DND-41 (cell line): ENCODE measurements around the gene MBOAT7.
"Not testable (repeated sequence)": the region's sequence is repeated elsewhere in the genome, so short reads cannot be mapped to it uniquely, and the experiment has no call there.

Experiments
- ATAC-seq: fragments of 200-7000 bp; cut with Tn5 transposase; 3 replicates; pipeline ENCODE4 v1.9.1; 2021; ENCODE audit warnings: low read depth; ENCODE audit not compliant: insufficient read depth
- DNase-seq: peaks from one replicate; pipeline ENCODE4 v3.0.0-alpha.2; 2020
- H2AFZ ChIP-seq: 2 replicates; pipeline ENCODE4 v1.6.0; 2012; ENCODE audit warnings: low read depth, low read length
- H3K27ac ChIP-seq: 2 replicates; pipeline ENCODE4 v1.5.1; 2012; ENCODE audit warnings: low read length, inconsistent platforms
- H3K27me3 ChIP-seq: fragments of 200-600 bp; sonication (generic); 2 replicates; pipeline ENCODE4 v1.6.0; 2012; ENCODE audit warnings: low read length, mild to moderate bottlenecking, inconsistent platforms; ENCODE audit not compliant: insufficient read depth, poor library complexity
- H3K36me3 ChIP-seq: 2 replicates; pipeline ENCODE4 v1.5.1; 2012; ENCODE audit warnings: low read length, inconsistent platforms; ENCODE audit not compliant: insufficient read depth
- H3K4me1 ChIP-seq: 2 replicates; pipeline ENCODE4 v1.5.1; 2012; ENCODE audit warnings: mild to moderate bottlenecking, low read length; ENCODE audit not compliant: insufficient read depth
- H3K4me2 ChIP-seq: 2 replicates; pipeline ENCODE4 v1.6.0; 2012; ENCODE audit warnings: mild to moderate bottlenecking, moderate library complexity, low read length, inconsistent platforms; ENCODE audit not compliant: insufficient read depth
- H3K4me3 ChIP-seq, 2 experiments: fragments of 200-600 bp in 1 of 2; shearing (Covaris generic) in 1 of 2; 2 replicates each; pipeline ENCODE4 v1.5.1; 2012 to 2016; ENCODE audit warnings: inconsistent platforms in 2 of 2, low read length in 2 of 2, mild to moderate bottlenecking in 2 of 2, low read depth in 1 of 2, moderate library complexity in 1 of 2
- H3K79me2 ChIP-seq: 2 replicates; pipeline ENCODE4 v1.6.0; 2012; ENCODE audit warnings: low read length, inconsistent platforms; ENCODE audit not compliant: insufficient read depth
- H3K9ac ChIP-seq: 2 replicates; pipeline ENCODE4 v1.6.0; 2012; ENCODE audit warnings: low read depth, mild to moderate bottlenecking, inconsistent platforms, low read length, moderate library complexity
- H3K9me3 ChIP-seq: 2 replicates; pipeline ENCODE4 v1.5.1; 2012; ENCODE audit warnings: low read length, moderate library complexity, mild to moderate bottlenecking, inconsistent platforms; ENCODE audit not compliant: insufficient read depth, severe bottlenecking
- H4K20me1 ChIP-seq: 2 replicates; pipeline ENCODE4 v1.6.0; 2012; ENCODE audit warnings: low read length; ENCODE audit not compliant: insufficient read depth
- EZH2 ChIP-seq: IDR thresholded peaks from 3 replicates; pipeline ENCODE4 v1.6.1; 2012; ENCODE audit warnings: borderline replicate concordance, low read depth, mild to moderate bottlenecking, moderate library complexity, low read length, inconsistent platforms; ENCODE audit not compliant: severe bottlenecking
- TF ChIP-seq, protein P1 (sequence below): IDR thresholded peaks from 2 replicates; pipeline ENCODE4 v1.5.1; 2012; ENCODE audit warnings: borderline replicate concordance, low read length, moderate library complexity, mild to moderate bottlenecking; ENCODE audit not compliant: poor library complexity, severe bottlenecking; ENCODE audit errors: extremely low read depth

The MBOAT7 gene

DNA sequence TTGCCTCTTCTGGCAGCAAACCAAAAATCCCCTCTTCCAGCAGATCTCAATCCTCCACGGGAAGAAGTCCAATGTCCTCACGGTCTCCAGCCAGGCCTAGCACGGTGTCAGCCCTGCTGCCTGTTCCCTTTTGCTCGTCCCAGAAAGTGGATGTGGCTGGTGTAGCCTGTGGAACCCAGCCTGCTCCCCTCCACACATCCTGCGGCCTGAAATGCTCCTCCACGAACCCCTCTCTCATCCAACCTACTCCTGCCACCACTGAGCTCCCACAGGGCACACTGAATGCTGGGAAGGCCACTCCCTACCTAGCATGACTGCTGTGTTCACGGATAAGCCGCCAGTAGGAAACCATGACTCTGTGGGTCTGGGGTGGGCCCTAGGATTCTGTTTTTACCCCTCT is 3.0 kb downstream of the MBOAT7 start:
- TF ChIP-seq, protein P1, sequence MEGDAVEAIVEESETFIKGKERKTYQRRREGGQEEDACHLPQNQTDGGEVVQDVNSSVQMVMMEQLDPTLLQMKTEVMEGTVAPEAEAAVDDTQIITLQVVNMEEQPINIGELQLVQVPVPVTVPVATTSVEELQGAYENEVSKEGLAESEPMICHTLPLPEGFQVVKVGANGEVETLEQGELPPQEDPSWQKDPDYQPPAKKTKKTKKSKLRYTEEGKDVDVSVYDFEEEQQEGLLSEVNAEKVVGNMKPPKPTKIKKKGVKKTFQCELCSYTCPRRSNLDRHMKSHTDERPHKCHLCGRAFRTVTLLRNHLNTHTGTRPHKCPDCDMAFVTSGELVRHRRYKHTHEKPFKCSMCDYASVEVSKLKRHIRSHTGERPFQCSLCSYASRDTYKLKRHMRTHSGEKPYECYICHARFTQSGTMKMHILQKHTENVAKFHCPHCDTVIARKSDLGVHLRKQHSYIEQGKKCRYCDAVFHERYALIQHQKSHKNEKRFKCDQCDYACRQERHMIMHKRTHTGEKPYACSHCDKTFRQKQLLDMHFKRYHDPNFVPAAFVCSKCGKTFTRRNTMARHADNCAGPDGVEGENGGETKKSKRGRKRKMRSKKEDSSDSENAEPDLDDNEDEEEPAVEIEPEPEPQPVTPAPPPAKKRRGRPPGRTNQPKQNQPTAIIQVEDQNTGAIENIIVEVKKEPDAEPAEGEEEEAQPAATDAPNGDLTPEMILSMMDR: no peak
- no peak for TF ChIP-seq EZH2
- Histone ChIP-seq H3K9ac (no peak overlapping the region), H3K79me2 (peaks cover 21% of the 10 kb centered on the region), H4K20me1 (peaks cover 3% of the 10 kb centered on the region), H3K27ac (no peak overlapping the region), H3K36me3 (peaks cover 18% of the 10 kb centered on the region), H3K27me3 (no peaks in the 10 kb centered on the region), H3K4me2 (no peak overlapping the region), H3K4me3 (no peak overlapping the region), H3K4me1 (peaks cover 18% of the 10 kb centered on the region), H2AFZ (no peak overlapping the region), H3K9me3 (no peaks in the 10 kb centered on the region)
- ATAC-seq: no peak
- no peak for DNase-seq

DNA sequence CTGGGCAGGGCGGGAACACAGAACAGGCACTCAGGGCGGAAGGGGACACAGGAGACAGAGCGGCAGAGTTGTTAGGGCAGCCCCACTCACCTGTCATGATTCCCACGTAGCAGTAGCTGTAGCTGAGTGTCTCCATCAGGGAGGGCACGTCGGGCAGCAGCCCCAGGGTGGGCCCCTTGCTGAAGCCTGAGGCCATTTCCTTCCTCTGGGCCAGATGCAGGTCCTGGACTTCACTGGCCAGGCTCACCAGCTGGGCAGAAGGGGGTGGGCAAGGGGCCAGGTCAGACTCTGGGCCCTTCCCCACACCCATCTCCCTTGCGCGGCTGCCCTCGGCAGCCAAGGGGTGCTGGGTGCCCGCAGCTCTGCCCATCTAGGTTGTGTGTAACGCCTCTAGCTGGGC is 5.9 kb downstream of the MBOAT7 start:
- no peak overlapping the region for H3K4me2 ChIP-seq
- no peaks in the 10 kb centered on the region for H3K9me3 ChIP-seq
- H3K9ac ChIP-seq: no peak overlapping the region
- no peaks in the 10 kb centered on the region for H3K27me3 ChIP-seq
- no peak overlapping the region for H3K27ac ChIP-seq
- TF ChIP-seq EZH2: no peak
- TF ChIP-seq, protein P1: no peak
- no peak overlapping the region for H3K4me3 ChIP-seq
- no peak for DNase-seq
- no peak overlapping the region for H2AFZ ChIP-seq
- peaks cover 15% of the 10 kb centered on the region for H4K20me1 ChIP-seq
- H3K4me1 ChIP-seq: peaks cover 13% of the 10 kb centered on the region
- H3K36me3 ChIP-seq: peaks cover 39% of the 10 kb centered on the region
- ATAC-seq: no peak
- peaks cover 14% of the 10 kb centered on the region for H3K79me2 ChIP-seq

DNA sequence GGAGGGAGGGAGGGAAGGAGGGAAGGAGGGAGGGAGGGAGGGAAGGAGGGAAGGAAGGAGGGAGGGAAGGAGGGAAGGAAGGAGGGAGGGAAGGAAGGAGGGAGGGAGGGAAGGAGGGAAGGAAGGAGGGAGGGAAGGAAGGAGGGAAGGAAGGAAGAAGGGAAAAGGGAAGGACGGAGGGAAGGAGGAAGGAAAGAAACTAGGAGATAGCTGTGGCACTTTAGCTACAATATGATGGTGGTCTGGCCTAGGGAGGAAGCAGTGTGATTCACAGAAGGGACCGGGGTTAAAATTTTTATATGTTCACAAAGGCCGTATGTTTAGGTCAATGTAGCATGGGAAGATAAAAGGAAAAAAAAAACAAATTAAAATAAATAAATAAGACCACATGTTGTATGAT is 7.5 kb downstream of the MBOAT7 start:
- not testable (repeated sequence) for H3K79me2 ChIP-seq, H3K4me1 ChIP-seq, H2AFZ ChIP-seq, H3K4me3 ChIP-seq, H3K27ac ChIP-seq, H3K9me3 ChIP-seq, H3K9ac ChIP-seq, H3K27me3 ChIP-seq, ATAC-seq, H3K4me2 ChIP-seq, DNase-seq
- peaks cover 13% of the 10 kb centered on the region for H4K20me1 ChIP-seq
- peaks cover 38% of the 10 kb centered on the region for H3K36me3 ChIP-seq

DNA sequence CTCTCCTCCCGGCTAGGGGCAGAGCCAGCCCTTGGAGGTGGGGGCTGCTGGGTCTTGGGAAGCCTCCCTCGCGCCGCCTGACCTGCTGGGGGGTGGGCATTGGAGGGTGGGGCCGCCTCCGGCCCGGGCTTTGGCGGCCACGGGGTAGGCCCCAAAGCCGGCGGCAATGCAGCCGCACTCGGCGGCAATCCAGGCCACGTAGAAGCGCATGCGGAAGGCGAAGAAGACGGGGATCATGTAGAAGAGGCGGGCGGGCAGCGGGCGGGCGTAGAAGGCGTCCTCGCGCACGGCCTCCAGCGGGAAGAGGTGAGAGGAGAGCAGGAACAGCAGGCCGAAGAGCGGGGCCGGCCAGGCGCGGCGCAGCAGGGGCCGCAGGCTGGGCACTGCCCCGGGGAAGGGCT is 8.7 kb downstream of the MBOAT7 start:
- Histone ChIP-seq H3K9me3 (no peaks in the 10 kb centered on the region), H3K9ac (no peak overlapping the region), H3K4me1 (no peaks in the 10 kb centered on the region), H3K4me2 (no peak overlapping the region), H3K36me3 (peaks cover 37% of the 10 kb centered on the region), H3K27me3 (no peaks in the 10 kb centered on the region), H3K4me3 (no peak overlapping the region), H2AFZ (no peak overlapping the region), H3K79me2 (no peaks in the 10 kb centered on the region), H3K27ac (no peak overlapping the region), H4K20me1 (peaks cover 13% of the 10 kb centered on the region)
- ATAC-seq (no peak), DNase-seq (no peak)
- TF ChIP-seq, protein P1: no peak
- no peak for TF ChIP-seq EZH2
